OCI-LY7 (cell line): ENCODE measurements around the gene ZFR2.

Source experiments
- CTCF ChIP-seq: fragments of 200-600 bp; sonication (generic); conservative IDR thresholded peaks from 2 replicates; pipeline ENCODE4 v1.5.1; 2014; ENCODE audit warnings: mild to moderate bottlenecking, antibody characterized with exemption, low read length, moderate library complexity, mixed read lengths
- EZH2phosphoT487 ChIP-seq: fragments of 200-600 bp; sonication (generic); IDR thresholded peaks from 2 replicates; pipeline ENCODE4 v1.6.1; 2018; ENCODE audit warnings: low read depth, borderline replicate concordance, mild to moderate bottlenecking, mixed run types, antibody characterized with exemption, low read length, moderate library complexity, mixed read lengths

DNA sequence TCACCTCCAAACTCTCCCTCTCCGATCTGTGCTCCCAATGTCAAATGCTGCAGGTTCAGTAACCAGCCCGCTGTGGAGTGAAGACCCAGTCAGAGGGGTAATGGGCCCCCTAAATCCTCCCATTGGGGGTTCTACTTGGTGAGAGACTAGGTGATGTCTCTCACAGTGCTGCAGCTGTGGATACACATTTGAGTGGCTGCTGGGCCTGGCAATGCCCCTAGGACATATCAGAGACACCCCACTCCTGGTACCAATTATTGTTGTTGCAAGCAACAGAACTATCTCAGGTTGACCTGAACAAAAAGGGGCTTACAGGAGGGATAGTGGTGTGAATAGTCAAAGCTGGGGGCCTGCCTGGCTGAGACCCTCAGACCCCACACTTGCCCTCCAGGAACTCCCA lies 87.2 kb downstream of the ZFR2 start:
- TF ChIP-seq EZH2phosphoT487 (no peak), CTCF (no peak)
